ENCODE results near the gene POU6F2. TPM values are rescaled to one million over a fixed set of nuclear protein-coding genes. Genes with fewer than 3 reads are reported as not detected.

Gene POU6F2
- total RNA-seq, 2 donors from 2014 or later, result 1.0 to 1.1 TPM

- DNase-seq (no peak), ATAC-seq (no peak)
- intact Hi-C loops (cut with DNase I), result no loop called here
Observed at GRCh38 chr7:39095875-39096619, 118.3 kb downstream of the POU6F2 start.

GRCh38 chr7:39098506-39098905, 120.8 kb downstream of the POU6F2 start:
- no peak for ATAC-seq
- intact Hi-C loops (cut with DNase I), result no loop called here
- DNase-seq, result no peak

GRCh38 chr7:39099146-39099545, 121.4 kb downstream of the POU6F2 start:
- ATAC-seq (no peak), DNase-seq (no peak)
- intact Hi-C loops (cut with DNase I), result no loop called here

DNA sequence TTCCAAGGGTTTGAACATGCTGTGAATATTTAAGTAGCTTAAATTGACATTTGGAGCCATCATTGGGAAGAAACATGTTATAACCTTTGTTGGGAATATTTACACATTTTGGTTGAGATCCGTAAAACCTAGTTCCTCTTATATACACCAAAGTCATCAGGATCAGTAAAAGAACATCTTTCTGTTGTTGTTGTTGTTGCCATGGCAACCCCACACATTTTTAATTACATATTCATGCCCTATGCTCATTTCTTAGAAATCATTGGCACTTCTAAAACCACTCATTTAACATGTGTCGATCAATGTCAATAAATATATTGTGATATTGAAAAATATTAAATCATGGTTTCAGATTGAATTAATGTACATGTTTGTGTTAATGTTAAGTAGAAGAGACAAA, 122.6 kb downstream of the POU6F2 start:
- intact Hi-C loops (cut with DNase I), result no loop called here
- no peak for ATAC-seq
- no peak for DNase-seq

GRCh38 chr7:39102234-39102633, 124.5 kb downstream of the POU6F2 start:
- no peak for ATAC-seq
- no peak for DNase-seq
- intact Hi-C loops (cut with DNase I), result no loop called here

GRCh38 chr7:39105720-39106119, 128.0 kb downstream of the POU6F2 start:
- intact Hi-C loops (cut with DNase I), result no loop called here
- DNase-seq, result no peak
- no peak for ATAC-seq

DNA sequence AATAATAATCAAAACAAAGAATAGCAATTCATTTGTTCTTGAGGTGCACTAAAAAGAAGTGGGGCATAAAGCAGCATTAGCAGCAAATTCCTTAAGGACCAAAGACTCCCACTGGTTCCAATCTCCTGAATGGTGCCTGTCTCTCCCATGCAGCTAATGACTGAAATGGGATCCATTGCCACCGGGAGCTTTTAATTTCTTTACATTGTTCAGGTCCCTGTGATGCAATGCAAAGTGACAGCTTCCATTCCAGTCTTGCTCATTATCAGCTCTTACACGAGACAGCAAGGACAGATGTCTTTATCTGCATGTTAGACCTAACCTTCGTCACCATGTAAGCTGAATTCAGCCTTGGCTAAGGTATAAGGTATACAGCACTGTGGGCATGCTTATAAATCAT, 148.1 kb downstream of the POU6F2 start:
- no peak for ATAC-seq
- intact Hi-C loops (cut with DNase I), result no loop called here

DNA sequence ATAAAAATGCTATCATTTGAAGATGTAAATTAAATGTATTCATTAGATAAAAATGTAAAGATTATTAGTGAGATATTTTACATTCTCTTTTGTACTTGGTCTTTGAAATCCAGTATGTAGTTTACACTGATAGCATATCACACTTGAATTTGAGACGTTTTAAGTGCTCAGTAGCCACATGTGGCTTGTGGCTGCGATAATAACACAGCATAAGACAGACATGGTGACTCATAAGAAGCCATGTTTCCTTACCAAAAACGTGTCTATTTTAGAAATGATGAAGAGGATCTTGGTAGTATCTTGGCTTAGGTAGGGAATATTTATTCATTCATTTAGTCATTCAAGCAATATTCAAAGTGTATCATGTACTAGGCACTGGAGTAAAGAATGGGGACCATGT, 149.3 kb downstream of the POU6F2 start:
- DNase-seq (no peak), ATAC-seq (no peak)
- intact Hi-C loops (cut with DNase I), result no loop called here

More for the DNA sequence above, 148.1 kb downstream of the POU6F2 start:
- no peak for DNase-seq

GRCh38 chr7:39128287-39128843, 150.7 kb downstream of the POU6F2 start:
- intact Hi-C loops (cut with DNase I), result no loop called here
- ATAC-seq, result no peak

DNA sequence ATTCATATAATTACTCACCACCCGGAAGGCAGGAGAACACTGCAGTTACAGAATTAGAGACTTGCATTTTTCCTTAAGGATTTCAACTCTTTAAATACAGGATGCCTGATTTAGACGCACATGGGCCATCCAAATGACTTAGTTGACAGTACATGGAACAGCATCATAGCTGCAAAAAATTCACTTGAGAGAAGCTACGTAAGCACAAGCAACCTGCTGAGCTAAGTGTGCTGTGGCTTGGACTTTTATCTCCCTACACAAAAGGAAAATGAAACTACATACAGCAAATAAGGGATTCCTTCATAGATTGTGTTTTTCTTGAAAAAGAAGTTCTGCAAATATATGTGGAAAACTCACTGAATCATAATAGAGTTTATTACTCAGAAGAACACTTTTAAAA, 152.6 kb downstream of the POU6F2 start:
- no peak for ATAC-seq
- no peak for DNase-seq
- intact Hi-C loops (cut with DNase I), result no loop called here

More at GRCh38 chr7:39128287-39128843, 150.7 kb downstream of the POU6F2 start:
- no peak for DNase-seq

GRCh38 chr7:39130857-39131526, 153.3 kb downstream of the POU6F2 start:
- no peak for ATAC-seq
- intact Hi-C loops (cut with DNase I), result no loop called here
- DNase-seq, result no peak

- no peak for DNase-seq
- intact Hi-C loops (cut with DNase I), result no loop called here
- ATAC-seq, result no peak
Observed at GRCh38 chr7:39132306-39132705, 154.6 kb downstream of the POU6F2 start.

DNA sequence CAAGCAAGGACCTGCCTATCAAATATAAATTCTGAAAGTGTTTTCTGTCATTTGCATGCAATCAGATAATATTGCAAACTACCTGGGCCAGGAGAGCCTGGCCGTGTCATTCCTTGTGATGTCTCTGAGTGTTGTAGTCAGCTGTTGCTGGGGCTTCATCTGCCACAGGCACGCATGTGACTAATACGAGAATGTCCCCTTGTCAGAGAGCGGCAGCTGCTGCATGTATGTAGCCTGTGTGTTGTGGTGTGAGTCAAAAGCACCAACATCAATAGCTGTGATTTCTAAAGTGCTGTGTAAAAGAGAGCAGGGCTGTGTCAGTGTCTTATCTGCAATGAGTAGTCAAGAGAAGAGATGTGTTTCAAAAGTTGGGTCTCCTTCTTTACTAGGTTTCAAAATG, 155.4 kb downstream of the POU6F2 start:
- ATAC-seq (no peak), DNase-seq (no peak)
- intact Hi-C loops (cut with DNase I), result no loop called here

DNA sequence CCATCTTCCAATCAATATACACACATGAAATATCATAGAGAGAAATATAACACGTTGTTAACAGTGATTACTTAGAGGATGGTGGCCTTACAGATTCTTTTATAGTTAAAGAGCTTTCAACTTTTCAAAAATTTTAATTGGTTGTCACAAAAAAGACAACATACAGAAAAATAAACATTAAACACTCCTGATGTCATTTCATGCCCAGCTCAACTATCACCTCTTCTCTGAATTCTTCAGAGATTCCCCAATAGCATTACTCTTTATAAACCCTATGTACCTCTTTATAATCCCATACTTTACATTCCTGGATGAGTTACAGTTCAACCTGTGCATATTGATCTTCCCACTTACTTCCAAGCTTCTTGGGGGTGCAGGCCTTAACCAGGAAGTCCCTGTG, 159.8 kb downstream of the POU6F2 start:
- ATAC-seq (no peak), DNase-seq (no peak)
- intact Hi-C loops (cut with DNase I), result no loop called here

- intact Hi-C loops (cut with DNase I), result no loop called here
- no peak for ATAC-seq
Observed at GRCh38 chr7:39142750-39143149, 165.0 kb downstream of the POU6F2 start.

GRCh38 chr7:39144420-39144819, 166.7 kb downstream of the POU6F2 start:
- DNase-seq (no peak), ATAC-seq (no peak)
- intact Hi-C loops (cut with DNase I), result no loop called here

More at GRCh38 chr7:39142750-39143149, 165.0 kb downstream of the POU6F2 start:
- no peak for DNase-seq

GRCh38 chr7:39145283-39145682, 167.6 kb downstream of the POU6F2 start:
- DNase-seq (no peak), ATAC-seq (no peak)
- intact Hi-C loops (cut with DNase I), result no loop called here

DNA sequence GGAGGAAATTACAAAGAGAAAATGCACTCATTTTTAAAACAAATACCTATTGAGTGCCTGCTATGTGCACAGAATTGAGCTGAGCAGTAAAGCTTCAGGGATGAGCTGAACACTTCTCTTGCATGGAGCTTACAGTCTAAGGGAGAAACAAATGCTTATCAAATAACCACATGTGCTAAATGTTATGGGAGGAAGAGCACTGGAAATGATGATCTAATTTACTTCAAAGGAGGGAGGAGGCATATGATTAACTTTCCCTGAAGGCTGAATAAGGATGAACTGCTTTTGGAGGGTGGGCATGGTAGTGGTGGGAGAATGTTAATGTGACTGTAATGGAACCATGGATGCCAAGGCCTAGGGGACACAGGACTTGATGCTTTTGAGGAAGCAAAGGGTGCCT, 168.2 kb downstream of the POU6F2 start:
- ATAC-seq (no peak), DNase-seq (no peak)
- intact Hi-C loops (cut with DNase I), result no loop called here

DNA sequence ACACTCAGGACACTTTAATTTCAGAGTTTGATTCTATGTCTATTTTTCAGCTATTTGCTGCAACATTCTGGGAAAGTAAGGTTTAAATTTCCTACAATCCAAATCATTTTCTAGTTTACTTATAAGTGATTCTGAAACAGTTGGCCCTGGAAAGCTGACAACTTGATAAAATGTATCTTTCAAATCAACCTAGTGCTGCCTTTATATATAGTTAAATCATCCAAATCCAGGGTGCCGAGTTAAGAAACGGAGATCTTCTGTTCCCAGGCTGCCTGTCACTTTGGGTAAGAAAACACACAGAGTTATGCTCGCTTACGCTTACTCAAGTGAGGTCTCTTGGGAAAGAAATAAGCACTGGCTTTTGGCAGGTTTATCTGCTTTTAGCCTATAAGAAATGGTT, 175.0 kb downstream of the POU6F2 start:
- intact Hi-C loops (cut with DNase I), result no loop called here
- ATAC-seq (no peak), DNase-seq (no peak)

- DNase-seq, result no peak
- ATAC-seq, result no peak
- intact Hi-C loops (cut with DNase I), result no loop called here
Observed at GRCh38 chr7:39153113-39153512, 175.4 kb downstream of the POU6F2 start.

GRCh38 chr7:39153647-39154046, 175.9 kb downstream of the POU6F2 start:
- DNase-seq, result no peak
- intact Hi-C loops (cut with DNase I), result no loop called here
- ATAC-seq, result no peak
